Esophagus muscularis mucosa (tissue), 3 donors: ENCODE results near the gene SSR3.

ENCODE experiments used
- POLR2AphosphoS5 ChIP-seq, 2 donors: sonication (generic); formaldehyde crosslinking; IDR thresholded peaks; one replicate each; pipeline ENCODE4 v1.6.1; 2017; ENCODE audit warnings: antibody characterized with exemption in 2 of 2
- TF ChIP-seq, protein P1 (sequence below), 3 experiments: fragments of 200-600 bp in 2 of 3; fragments of 450-650 bp in 1 of 3; sonication (generic) in 2 of 3; IDR thresholded peaks; one replicate each; pipeline ENCODE4 v1.5.1; 2017 to 2019; ENCODE audit warnings: antibody characterized with exemption in 3 of 3, mild to moderate bottlenecking in 2 of 3, moderate library complexity in 1 of 3

DNA sequence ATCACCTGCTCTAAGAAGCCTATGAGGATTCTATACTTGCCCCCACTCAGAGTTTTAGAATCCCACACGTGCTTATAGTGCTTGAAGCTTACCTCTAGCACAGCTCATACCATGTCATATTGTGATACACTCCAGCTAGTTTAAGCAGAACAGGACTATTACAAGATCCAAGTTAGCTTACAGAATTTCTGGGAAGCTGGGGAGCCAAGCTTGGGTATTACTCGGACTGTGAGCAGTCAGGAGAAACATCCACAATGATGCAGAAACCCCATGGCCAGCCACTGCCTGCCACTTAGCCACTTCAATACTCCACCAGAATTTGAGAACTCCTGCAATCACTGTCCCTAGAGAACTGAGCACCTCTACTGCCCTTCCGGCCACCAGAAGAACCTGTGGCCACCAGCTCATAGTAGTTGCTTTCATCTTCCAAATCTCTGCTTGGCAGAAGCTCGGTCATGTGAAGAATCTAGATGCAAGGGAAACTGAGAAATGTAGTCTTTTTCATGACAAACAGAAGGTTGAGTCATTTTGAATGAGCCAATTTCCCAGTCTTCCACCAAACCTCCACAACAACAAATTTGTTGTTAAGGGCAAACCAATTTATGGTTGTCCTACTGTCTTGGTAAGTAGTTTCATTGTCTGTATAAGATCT is 27.7 kb upstream of the SSR3 start:
- TF ChIP-seq, protein P1, sequence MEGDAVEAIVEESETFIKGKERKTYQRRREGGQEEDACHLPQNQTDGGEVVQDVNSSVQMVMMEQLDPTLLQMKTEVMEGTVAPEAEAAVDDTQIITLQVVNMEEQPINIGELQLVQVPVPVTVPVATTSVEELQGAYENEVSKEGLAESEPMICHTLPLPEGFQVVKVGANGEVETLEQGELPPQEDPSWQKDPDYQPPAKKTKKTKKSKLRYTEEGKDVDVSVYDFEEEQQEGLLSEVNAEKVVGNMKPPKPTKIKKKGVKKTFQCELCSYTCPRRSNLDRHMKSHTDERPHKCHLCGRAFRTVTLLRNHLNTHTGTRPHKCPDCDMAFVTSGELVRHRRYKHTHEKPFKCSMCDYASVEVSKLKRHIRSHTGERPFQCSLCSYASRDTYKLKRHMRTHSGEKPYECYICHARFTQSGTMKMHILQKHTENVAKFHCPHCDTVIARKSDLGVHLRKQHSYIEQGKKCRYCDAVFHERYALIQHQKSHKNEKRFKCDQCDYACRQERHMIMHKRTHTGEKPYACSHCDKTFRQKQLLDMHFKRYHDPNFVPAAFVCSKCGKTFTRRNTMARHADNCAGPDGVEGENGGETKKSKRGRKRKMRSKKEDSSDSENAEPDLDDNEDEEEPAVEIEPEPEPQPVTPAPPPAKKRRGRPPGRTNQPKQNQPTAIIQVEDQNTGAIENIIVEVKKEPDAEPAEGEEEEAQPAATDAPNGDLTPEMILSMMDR (IDR thresholded peaks at IDR 0.05), result no peak
- no peak for TF ChIP-seq POLR2AphosphoS5 (IDR thresholded peaks at IDR 0.05)
